ENCODE measurements around the gene KAZN.

Gene KAZN

DNA sequence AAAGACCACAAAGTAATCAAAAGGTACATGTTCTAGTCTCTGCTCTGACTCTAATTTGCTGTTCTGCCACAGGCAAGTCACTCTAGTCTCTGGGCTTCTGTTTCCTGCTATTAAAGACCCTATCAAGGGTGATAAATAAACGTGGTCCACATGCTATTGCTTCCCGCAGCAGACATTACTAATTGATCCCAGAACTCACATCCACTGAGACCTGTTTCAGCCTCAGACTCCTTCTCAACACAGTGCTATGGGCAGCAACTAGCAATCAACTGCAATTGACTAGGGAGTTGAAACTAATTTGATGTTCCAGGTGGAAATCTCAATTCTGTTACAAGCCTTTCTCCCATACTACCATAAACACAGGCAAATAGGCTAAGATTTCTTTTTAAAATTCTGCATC lies 150.5 kb downstream of the KAZN start:
- TF ChIP-seq EZH2 (IDR thresholded peaks at IDR 0.05; ENCODE audit: borderline replicate concordance, low read length) (no peak), CTCF (IDR thresholded peaks at IDR 0.05; ENCODE audit: low read length) (no peak)
- Histone ChIP-seq H3F3A (ENCODE audit: insufficient read depth, low read length) (no peaks in the 10 kb centered on the region), H3K36me3 (ENCODE audit: insufficient read depth, low read length) (no peaks in the 10 kb centered on the region), H3K27me3 (ENCODE audit: insufficient read depth, low read length) (peaks cover 6% of the 10 kb centered on the region; the same call in 1 of the 2 replicates), H3K4me2 (ENCODE audit: low read length) (no peak overlapping the region), H3K4me3 (ENCODE audit: low read depth, low read length, poor library complexity, severe bottlenecking) (no peak overlapping the region), H3K79me2 (ENCODE audit: insufficient read depth, low read length) (no peaks in the 10 kb centered on the region), H2AFZ (ENCODE audit: low read length) (no peak overlapping the region), H4K20me1 (ENCODE audit: insufficient read depth, low read length) (no peaks in the 10 kb centered on the region), H3K27ac (ENCODE audit: low read depth, low read length, poor library complexity, severe bottlenecking) (no peak overlapping the region), H3K4me1 (ENCODE audit: insufficient read depth, low read length, severe bottlenecking) (no peaks in the 10 kb centered on the region), H3K9me3 (ENCODE audit: low read length) (no peaks in the 10 kb centered on the region), H3K9ac (ENCODE audit: low read length) (no peak overlapping the region), H3K9me2 (ENCODE audit: low read depth, low read length) (no peaks in the 10 kb centered on the region)

DNA sequence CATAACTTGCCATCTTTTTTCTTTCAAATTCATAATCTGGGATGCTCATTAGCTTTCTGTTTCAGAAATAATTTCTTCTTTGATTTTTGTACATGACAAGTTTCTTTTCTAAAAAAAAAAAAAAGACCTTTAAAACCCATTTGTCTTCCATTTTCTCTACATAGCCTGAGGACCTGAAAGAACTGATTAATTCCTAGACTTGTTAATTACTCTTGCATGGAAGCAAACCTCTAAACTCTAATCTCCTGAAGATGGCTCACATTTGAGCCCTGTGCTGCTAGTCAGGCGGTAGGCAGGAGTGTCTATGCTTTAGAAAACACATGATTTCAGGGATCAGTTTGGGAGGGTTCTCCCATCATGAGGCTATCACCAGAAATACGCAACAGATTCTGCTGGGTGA lies 152.0 kb downstream of the KAZN start:
- Histone ChIP-seq H3F3A (ENCODE audit: insufficient read depth, low read length) (no peaks in the 10 kb centered on the region), H4K20me1 (ENCODE audit: insufficient read depth, low read length) (no peaks in the 10 kb centered on the region), H3K9me3 (ENCODE audit: low read length) (no peaks in the 10 kb centered on the region), H3K27me3 (ENCODE audit: insufficient read depth, low read length) (peaks cover 7% of the 10 kb centered on the region; the same call in 1 of the 2 replicates), H3K79me2 (ENCODE audit: insufficient read depth, low read length) (no peaks in the 10 kb centered on the region), H2AFZ (ENCODE audit: low read length) (no peak overlapping the region), H3K27ac (ENCODE audit: low read depth, low read length, poor library complexity, severe bottlenecking) (no peak overlapping the region), H3K4me2 (ENCODE audit: low read length) (no peak overlapping the region), H3K4me3 (ENCODE audit: low read depth, low read length, poor library complexity, severe bottlenecking) (no peak overlapping the region), H3K36me3 (ENCODE audit: insufficient read depth, low read length) (no peaks in the 10 kb centered on the region), H3K4me1 (ENCODE audit: insufficient read depth, low read length, severe bottlenecking) (no peaks in the 10 kb centered on the region), H3K9ac (ENCODE audit: low read length) (no peak overlapping the region), H3K9me2 (ENCODE audit: low read depth, low read length) (no peaks in the 10 kb centered on the region)
- TF ChIP-seq CTCF (IDR thresholded peaks at IDR 0.05; ENCODE audit: low read length): no peak
- no peak for TF ChIP-seq EZH2 (IDR thresholded peaks at IDR 0.05; ENCODE audit: borderline replicate concordance, low read length)

DNA sequence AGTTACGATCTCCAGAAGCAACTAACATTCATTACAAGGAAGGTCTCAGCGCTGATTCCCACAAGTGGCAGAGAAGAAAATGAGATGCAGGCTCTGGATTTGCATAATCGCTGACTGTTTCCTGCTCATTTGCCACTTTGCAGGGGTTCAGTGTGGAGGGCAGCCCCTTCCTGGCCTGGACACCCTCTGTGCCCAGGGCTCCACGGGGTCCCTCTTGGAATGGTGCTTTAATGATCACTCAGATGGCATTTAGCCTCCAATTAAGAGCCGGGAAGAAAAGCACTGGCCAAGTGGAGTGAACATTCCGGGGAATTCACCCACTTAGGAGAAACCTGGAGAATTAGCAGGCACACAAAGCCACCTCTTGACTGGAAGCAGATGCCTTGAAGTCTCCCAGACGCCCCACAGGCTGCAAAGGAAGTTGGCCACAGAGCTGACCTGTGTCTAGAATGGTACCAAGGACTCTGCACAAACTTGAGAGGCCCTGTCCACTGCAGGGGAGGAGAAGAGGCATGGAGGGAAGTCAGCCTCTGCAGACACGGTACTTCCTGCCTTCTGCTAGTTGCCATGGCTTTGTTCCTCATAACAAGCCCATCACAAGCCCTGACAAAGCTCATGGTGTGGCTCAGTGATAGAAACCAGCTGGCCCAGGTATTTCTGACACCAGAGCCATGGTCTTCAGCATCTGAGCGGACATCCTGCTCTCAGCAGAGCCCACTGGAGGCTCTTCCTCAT lies 157.2 kb downstream of the KAZN start:
- Histone ChIP-seq H2AFZ (ENCODE audit: low read length) (no peak overlapping the region), H3K9me3 (ENCODE audit: low read length) (no peaks in the 10 kb centered on the region), H3K4me2 (ENCODE audit: low read length) (no peak overlapping the region), H3K4me3 (ENCODE audit: low read depth, low read length, poor library complexity, severe bottlenecking) (no peak overlapping the region), H3K27me3 (ENCODE audit: insufficient read depth, low read length) (peaks cover 4% of the 10 kb centered on the region; the same call in 1 of the 2 replicates), H3K9me2 (ENCODE audit: low read depth, low read length) (no peaks in the 10 kb centered on the region), H3K36me3 (ENCODE audit: insufficient read depth, low read length) (no peaks in the 10 kb centered on the region), H3K27ac (ENCODE audit: low read depth, low read length, poor library complexity, severe bottlenecking) (no peak overlapping the region), H3K79me2 (ENCODE audit: insufficient read depth, low read length) (no peaks in the 10 kb centered on the region), H4K20me1 (ENCODE audit: insufficient read depth, low read length) (no peaks in the 10 kb centered on the region), H3K4me1 (ENCODE audit: insufficient read depth, low read length, severe bottlenecking) (no peaks in the 10 kb centered on the region), H3K9ac (ENCODE audit: low read length) (no peak overlapping the region), H3F3A (ENCODE audit: insufficient read depth, low read length) (no peaks in the 10 kb centered on the region)
- no peak for TF ChIP-seq CTCF (IDR thresholded peaks at IDR 0.05; ENCODE audit: low read length)
